Measurements from ENCODE around the gene LCN10. TPM values are rescaled to one million over a fixed set of nuclear protein-coding genes. Genes with fewer than 3 reads are reported as not detected.

The LCN10 gene
- total RNA-seq, 1 experiment from 2014 or later = not detected

GRCh38 chr9:136710543-136710942, 32.2 kb downstream of the LCN10 start:
- intact Hi-C loops (cut with micrococcal nuclease) = no loop called here
- Histone ChIP-seq H3K9me2 (replicated peaks; ENCODE audit: low read length) (no peaks in the 10 kb centered on the region), H2AFZ (ENCODE audit: low read length) (no peak overlapping the region), H3K4me3 (ENCODE audit: low read length) (no peak overlapping the region), H3F3A (ENCODE audit: low read length, unreplicated experiment) (no peaks in the 10 kb centered on the region), H3K4me2 (ENCODE audit: low read length) (no peak overlapping the region), H3K79me2 (ENCODE audit: low read length) (no peaks in the 10 kb centered on the region), H3K9me3 (ENCODE audit: low read length) (no peaks in the 10 kb centered on the region), H4K20me1 (ENCODE audit: low read length) (no peaks in the 10 kb centered on the region), H3K27me3 (ENCODE audit: low read length) (no peaks in the 10 kb centered on the region), H3K4me1 (ENCODE audit: insufficient read depth, low read length) (no peaks in the 10 kb centered on the region; the same call in 1 of the 2 replicates), H3K36me3 (ENCODE audit: low read depth, low read length) (no peaks in the 10 kb centered on the region), H3K27ac (ENCODE audit: low read length) (no peak overlapping the region), H3K9ac (ENCODE audit: low read length) (no peak overlapping the region)
- ATAC-seq = no peak
- no peak for TF ChIP-seq EZH2 (IDR thresholded peaks at IDR 0.05; ENCODE audit: low read length, unreplicated experiment)
- no peak for TF ChIP-seq CTCF (conservative IDR thresholded peaks at IDR 0.05; ENCODE audit: low read depth, low read length)
- no peak for TF ChIP-seq EZH2phosphoT487 (IDR thresholded peaks at IDR 0.05; ENCODE audit: borderline replicate concordance, low read length)
- no TSS peak for BruUV-seq (replicated peaks)
- DNase-seq = peak; percentile 24
- CTCF ChIA-PET = no interaction called here
- POLR2A ChIA-PET (ENCODE audit: unreplicated experiment) = no interaction called here

GRCh38 chr9:136709454-136710109, 33.2 kb downstream of the LCN10 start:
- H3K79me2 ChIP-seq (ENCODE audit: low read length) = no peaks in the 10 kb centered on the region
- CTCF ChIA-PET = no interaction called here

More at GRCh38 chr9:136709454-136710109, 33.2 kb downstream of the LCN10 start:
- POLR2A ChIA-PET (ENCODE audit: unreplicated experiment) = no interaction called here
- no peak overlapping the region for H2AFZ ChIP-seq (ENCODE audit: low read length)
- H3K36me3 ChIP-seq (ENCODE audit: low read depth, low read length) = no peaks in the 10 kb centered on the region
- intact Hi-C loops (cut with micrococcal nuclease) = no loop called here
- no peaks in the 10 kb centered on the region for H4K20me1 ChIP-seq (ENCODE audit: low read length)
- H3K4me1 ChIP-seq (ENCODE audit: insufficient read depth, low read length) = no peaks in the 10 kb centered on the region; the same call in 1 of the 2 replicates
- ATAC-seq (no peak), DNase-seq (no peak)
- no peaks in the 10 kb centered on the region for H3F3A ChIP-seq (ENCODE audit: low read length, unreplicated experiment)
- no peaks in the 10 kb centered on the region for H3K9me2 ChIP-seq (replicated peaks; ENCODE audit: low read length)
- H3K4me3 ChIP-seq (ENCODE audit: low read length) = no peak overlapping the region
- H3K4me2 ChIP-seq (ENCODE audit: low read length) = no peak overlapping the region
- TF ChIP-seq EZH2 (IDR thresholded peaks at IDR 0.05; ENCODE audit: low read length, unreplicated experiment) (no peak), CTCF (conservative IDR thresholded peaks at IDR 0.05; ENCODE audit: low read depth, low read length) (no peak), EZH2phosphoT487 (IDR thresholded peaks at IDR 0.05; ENCODE audit: borderline replicate concordance, low read length) (no peak)
- H3K27me3 ChIP-seq (ENCODE audit: low read length) = no peaks in the 10 kb centered on the region
- BruUV-seq (replicated peaks) = no TSS peak
- no peak overlapping the region for H3K9ac ChIP-seq (ENCODE audit: low read length)
- H3K9me3 ChIP-seq (ENCODE audit: low read length) = no peaks in the 10 kb centered on the region
- no peak overlapping the region for H3K27ac ChIP-seq (ENCODE audit: low read length)

All from PC-3 (cell line).